NCI-H1694 (cell line): ENCODE results near the gene NPAS2.

Experiments used
- DNase-seq: peaks from one replicate; lab custom pipeline; 2025; lab: John Stamatoyannopoulos, UW

The NPAS2 gene

GRCh38 chr2:100884145-100884621 lies 64.2 kb downstream of the NPAS2 start:
- no peak for DNase-seq

- DNase-seq: no peak
Observed at GRCh38 chr2:100886085-100886484, 66.1 kb downstream of the NPAS2 start.

- no peak for DNase-seq
Observed at GRCh38 chr2:100887039-100887578, 67.2 kb downstream of the NPAS2 start.

- no peak for DNase-seq
Observed at GRCh38 chr2:100887713-100888495, 68.0 kb downstream of the NPAS2 start.

- DNase-seq: no peak
Observed at GRCh38 chr2:100888601-100889000, 68.7 kb downstream of the NPAS2 start.

GRCh38 chr2:100889286-100889685 lies 69.3 kb downstream of the NPAS2 start:
- DNase-seq: no peak

- no peak for DNase-seq
Observed at GRCh38 chr2:100891906-100892642, 72.1 kb downstream of the NPAS2 start.

GRCh38 chr2:100893392-100894104 lies 73.6 kb downstream of the NPAS2 start:
- DNase-seq: no peak

- no peak for DNase-seq
Observed at GRCh38 chr2:100894105-100894795, 74.3 kb downstream of the NPAS2 start.

GRCh38 chr2:100894796-100895156 lies 74.8 kb downstream of the NPAS2 start:
- no peak for DNase-seq

- DNase-seq: no peak
Observed at GRCh38 chr2:100895402-100895801, 75.5 kb downstream of the NPAS2 start.

- no peak for DNase-seq
Observed at GRCh38 chr2:100895934-100896685, 76.2 kb downstream of the NPAS2 start.

GRCh38 chr2:100898035-100898665 lies 78.2 kb downstream of the NPAS2 start:
- DNase-seq: no peak

- no peak for DNase-seq
Observed at GRCh38 chr2:100900156-100900795, 80.3 kb downstream of the NPAS2 start.

GRCh38 chr2:100902817-100903405 lies 83.0 kb downstream of the NPAS2 start:
- no peak for DNase-seq

- DNase-seq: no peak
Observed at GRCh38 chr2:100903534-100904258, 83.8 kb downstream of the NPAS2 start.

- no peak for DNase-seq
Observed at GRCh38 chr2:100905132-100905805, 85.3 kb downstream of the NPAS2 start.

- no peak for DNase-seq
Observed at GRCh38 chr2:100906131-100906530, 86.2 kb downstream of the NPAS2 start.
